CD4-positive, alpha-beta memory T cell (primary cell): Measurements from ENCODE around the gene LTBP1. TPM values are rescaled to one million over a fixed set of nuclear protein-coding genes. Genes with fewer than 3 reads are reported as not detected.

ENCODE experiments used
- CTCF ChIA-PET: fragments of 350-600 bp; sonication (Branson Sonifier 250); formaldehyde crosslinking; loops from one replicate; lab custom pipeline; 2021; ENCODE audit warnings: inconsistent platforms; ENCODE audit not compliant: partially characterized antibody; lab: Charles Lee
- POLR2A ChIA-PET: fragments of 350-600 bp; sonication (Branson Sonifier 250); formaldehyde crosslinking; loops from one replicate; lab custom pipeline; 2021; ENCODE audit not compliant: partially characterized antibody; lab: Charles Lee
- DNase-seq, 5 donors: peaks; one replicate each; pipeline versions ENCODE4 v3.0.0 to v3.0.0-alpha.2; 2020 to 2022; ENCODE audit warnings: mixed read lengths in 1 of 5
- H3K27ac ChIP-seq: one replicate; pipeline ENCODE4 v1.7.0; 2013; ENCODE audit warnings: low read depth, low read length
- H3K27me3 ChIP-seq: 2 replicates; pipeline ENCODE4 v1.7.0; 2013; ENCODE audit warnings: mild to moderate bottlenecking, low read length, moderate library complexity; ENCODE audit not compliant: insufficient read depth
- H3K36me3 ChIP-seq: 2 replicates; pipeline ENCODE4 v1.7.0; 2013; ENCODE audit warnings: mild to moderate bottlenecking, low read length, moderate library complexity; ENCODE audit not compliant: insufficient read depth
- H3K4me1 ChIP-seq: 2 replicates; pipeline ENCODE4 v1.7.0; 2013; ENCODE audit warnings: mild to moderate bottlenecking, low read length, moderate library complexity; ENCODE audit not compliant: insufficient read depth
- H3K4me3 ChIP-seq, 2 donors: one replicate each; pipeline ENCODE4 v1.7.0; 2013; ENCODE audit warnings: low read length in 2 of 2, mild to moderate bottlenecking in 1 of 2
- H3K9me3 ChIP-seq, 2 donors: one replicate each; pipeline ENCODE4 v1.7.0; 2013; ENCODE audit warnings: low read length in 2 of 2, control low read depth in 1 of 2; ENCODE audit not compliant: control insufficient read depth in 1 of 2
- H3K27ac Mint-ChIP-seq, 7 donors: one replicate each; pipeline ENCODE4 v1.8.0; 2020 to 2021; ENCODE audit warnings: mixed read lengths in 7 of 7, mild to moderate bottlenecking in 6 of 7, inconsistent platforms in 3 of 7, moderate library complexity in 3 of 7
- H3K27me3 Mint-ChIP-seq, 2 donors: one replicate each; pipeline ENCODE4 v1.8.0; 2020 to 2021; ENCODE audit warnings: mixed read lengths in 2 of 2
- H3K36me3 Mint-ChIP-seq, 2 donors: one replicate each; pipeline ENCODE4 v1.8.0; 2020 to 2021; ENCODE audit warnings: mixed read lengths in 2 of 2, inconsistent platforms in 1 of 2, mild to moderate bottlenecking in 1 of 2
- H3K4me1 Mint-ChIP-seq, 4 donors: one replicate each; pipeline ENCODE4 v1.8.0; 2020 to 2021; ENCODE audit warnings: mixed read lengths in 4 of 4, mild to moderate bottlenecking in 1 of 4
- H3K4me3 Mint-ChIP-seq, 8 donors: one replicate each; pipeline ENCODE4 v1.8.0; 2020 to 2021; ENCODE audit warnings: mixed read lengths in 8 of 8, mild to moderate bottlenecking in 7 of 8, moderate library complexity in 6 of 8, inconsistent platforms in 3 of 8
- H3K9me3 Mint-ChIP-seq, 8 donors: one replicate each; pipeline ENCODE4 v1.8.0; 2020 to 2021; ENCODE audit warnings: mixed read lengths in 8 of 8, mild to moderate bottlenecking in 5 of 8, inconsistent platforms in 3 of 8, moderate library complexity in 1 of 8
- intact Hi-C: fragments of 100-400 bp; cut with micrococcal nuclease; formaldehyde crosslinking; loops from one replicate; pipeline ENCODE4 v1.15.1; 2023
- polyA plus RNA-seq, 2 donors: library from polyadenylated mRNA; unstranded; fragments of 300-500 nt; fragmentation: Illumina TruSeq; gene quantifications; one replicate each; pipeline ENCODE4 v1.2.3, GENCODE V29; 2021
- total RNA-seq, 2 experiments: library from RNA; stranded (reverse); gene quantifications; one replicate each; pipeline ENCODE4 v1.2.3, GENCODE V29; 2021

LTBP1 gene
- total and polyA plus RNA-seq, 4 experiments from 2014 or later, result 0.44 TPM; not detected in 3

DNA sequence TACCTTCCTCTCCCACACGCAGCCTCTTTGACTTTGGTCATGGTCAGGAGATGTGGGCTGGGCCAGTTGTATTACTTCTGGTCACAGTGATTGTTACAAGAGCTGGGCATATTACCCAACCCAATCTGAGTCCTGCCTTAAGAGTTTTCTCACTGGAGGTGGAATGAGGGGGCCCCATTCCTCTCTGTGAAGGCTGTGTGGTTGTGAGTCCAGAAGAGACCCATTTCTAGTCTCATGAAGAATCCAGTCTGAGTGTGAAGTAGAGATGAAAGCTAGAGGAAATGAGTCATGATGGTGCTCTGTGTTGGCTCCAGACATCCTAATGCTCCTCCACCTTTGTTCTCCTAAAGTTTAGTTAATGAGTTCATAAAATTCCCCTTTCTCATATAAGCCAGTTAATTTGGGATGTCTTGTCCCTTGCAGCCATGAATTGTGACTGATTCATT, 478.9 kb downstream of the LTBP1 start:
- Histone ChIP-seq H3K36me3 (no peaks in the 10 kb centered on the region), H3K9me3 (no peaks in the 10 kb centered on the region), H3K27ac (no peak overlapping the region), H3K4me1 (no peaks in the 10 kb centered on the region), H3K4me3 (no peak overlapping the region), H3K27me3 (no peaks in the 10 kb centered on the region)
- CTCF ChIA-PET, result no interaction called here
- DNase-seq, result no peak
- Mint-ChIP-seq H3K9me3 (peaks cover 0 to 2% (median 0%) of the 10 kb centered on the region in 8 donors), H3K4me3 (no peak overlapping the region), H3K36me3 (no peaks in the 10 kb centered on the region), H3K27me3 (peaks cover 0 to 2% of the 10 kb centered on the region in 2 donors), H3K27ac (no peak overlapping the region), H3K4me1 (no peaks in the 10 kb centered on the region)
- POLR2A ChIA-PET, result no interaction called here
- intact Hi-C loops, result no loop called here

DNA sequence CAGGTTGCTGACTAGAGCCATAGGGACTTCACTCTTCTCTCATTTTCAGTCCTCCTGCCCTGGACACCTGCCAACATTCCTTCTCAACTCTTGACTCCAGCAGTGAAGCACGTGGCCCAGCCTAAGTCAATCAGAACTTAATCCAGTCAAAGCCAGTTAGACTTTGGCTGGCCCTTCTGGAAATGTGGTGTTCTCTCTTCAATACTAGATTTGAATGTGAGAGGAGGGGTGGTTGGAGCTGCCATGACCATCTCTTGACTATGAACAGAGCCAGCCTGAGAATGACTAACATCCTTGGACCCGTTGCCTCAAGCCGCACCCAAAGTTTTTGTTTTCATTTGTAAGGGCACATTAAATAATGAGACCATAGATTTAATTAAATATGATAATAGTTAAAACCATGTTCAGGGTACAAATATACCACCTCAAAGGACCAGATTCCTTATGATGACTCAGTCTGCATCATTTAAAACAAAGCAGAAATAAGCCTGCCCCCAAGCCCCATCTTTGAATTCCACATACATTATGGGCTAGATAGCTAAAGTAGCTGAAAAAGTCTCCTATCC, 480.0 kb downstream of the LTBP1 start:
- ChIA-PET POLR2A (no interaction called here), CTCF (no interaction called here)
- no peak overlapping the region for H3K27ac ChIP-seq
- Mint-ChIP-seq H3K4me1 (no peaks in the 10 kb centered on the region), H3K4me3 (no peak overlapping the region), H3K27ac (no peak overlapping the region), H3K27me3 (peaks cover 1 to 5% of the 10 kb centered on the region in 2 donors), H3K36me3 (no peaks in the 10 kb centered on the region), H3K9me3 (peaks cover 0 to 2% (median 0%) of the 10 kb centered on the region in 8 donors)
- no peak for DNase-seq
- no peaks in the 10 kb centered on the region for H3K4me1 ChIP-seq
- intact Hi-C loops, result no loop called here
- no peaks in the 10 kb centered on the region for H3K27me3 ChIP-seq
- no peaks in the 10 kb centered on the region for H3K9me3 ChIP-seq
- no peak overlapping the region for H3K4me3 ChIP-seq
- H3K36me3 ChIP-seq, result no peaks in the 10 kb centered on the region

- Histone ChIP-seq H3K27me3 (no peaks in the 10 kb centered on the region), H3K27ac (no peak overlapping the region), H3K4me1 (no peaks in the 10 kb centered on the region), H3K4me3 (no peak overlapping the region), H3K9me3 (no peaks in the 10 kb centered on the region), H3K36me3 (no peaks in the 10 kb centered on the region)
- Mint-ChIP-seq H3K4me3 (no peak overlapping the region), H3K27me3 (peaks cover 6 to 7% of the 10 kb centered on the region in 2 donors), H3K27ac (no peak overlapping the region), H3K36me3 (no peaks in the 10 kb centered on the region), H3K4me1 (no peaks in the 10 kb centered on the region), H3K9me3 (peaks cover 0 to 2% (median 0%) of the 10 kb centered on the region in 8 donors)
- ChIA-PET POLR2A (no interaction called here), CTCF (no interaction called here)
- no peak for DNase-seq
- intact Hi-C loops, result no loop called here
These were observed 483.3 kb downstream of the LTBP1 start for GRCh38 chr2:33430077-33430476.

- H3K36me3 Mint-ChIP-seq, result no peaks in the 10 kb centered on the region
- peaks cover 0 to under 1% (median 0%) of the 10 kb centered on the region in 8 donors for H3K9me3 Mint-ChIP-seq
- H3K4me3 ChIP-seq, result no peak overlapping the region
- H3K27ac Mint-ChIP-seq, result no peak overlapping the region
- ChIA-PET POLR2A (no interaction called here), CTCF (interaction anchor here (0.6 kb wide), 1 partner anchor 381 kb away, joined by 3 read pairs; no protein-coding TSS in a partner anchor)
- no peak for DNase-seq
- intact Hi-C loops, result no loop called here
- H3K27ac ChIP-seq, result no peak overlapping the region
- H3K27me3 Mint-ChIP-seq, result peaks cover 6 to 7% of the 10 kb centered on the region in 2 donors
- no peaks in the 10 kb centered on the region for H3K36me3 ChIP-seq
- H3K9me3 ChIP-seq, result no peaks in the 10 kb centered on the region
- no peaks in the 10 kb centered on the region for H3K4me1 Mint-ChIP-seq
- no peaks in the 10 kb centered on the region for H3K27me3 ChIP-seq
- H3K4me1 ChIP-seq, result no peaks in the 10 kb centered on the region
- H3K4me3 Mint-ChIP-seq, result no peak overlapping the region
These were observed 484.1 kb downstream of the LTBP1 start for GRCh38 chr2:33430856-33431255.

DNA sequence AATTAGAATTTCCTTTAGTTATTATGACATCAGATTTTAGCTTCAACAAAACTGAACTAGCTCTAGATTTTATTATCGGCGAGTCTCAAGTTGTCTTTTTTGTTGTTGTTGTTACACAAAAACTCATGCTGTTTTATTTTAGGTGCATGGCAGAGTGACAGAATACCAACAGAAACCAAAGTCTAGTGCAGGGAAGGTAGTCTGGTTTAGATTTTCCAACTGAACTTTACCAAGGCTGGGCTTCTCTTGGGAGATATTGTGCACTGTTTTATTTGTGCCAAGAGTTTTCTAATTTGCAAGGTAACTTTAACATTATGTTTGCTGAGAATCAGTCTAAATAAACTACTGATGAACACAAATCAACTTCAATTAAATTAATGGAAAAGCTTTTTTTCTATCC, 486.1 kb downstream of the LTBP1 start:
- no peaks in the 10 kb centered on the region for H3K36me3 ChIP-seq
- H3K4me3 ChIP-seq, result no peak overlapping the region
- peaks cover 4% of the 10 kb centered on the region for H3K27me3 ChIP-seq
- Mint-ChIP-seq H3K27me3 (peaks cover 6 to 10% of the 10 kb centered on the region in 2 donors), H3K9me3 (no peaks in the 10 kb centered on the region), H3K27ac (no peak overlapping the region), H3K4me3 (no peak overlapping the region), H3K4me1 (no peaks in the 10 kb centered on the region), H3K36me3 (no peaks in the 10 kb centered on the region)
- CTCF ChIA-PET, result interaction anchor here (0.7 to 1.4 kb wide), 3 partner anchors 11 to 150 kb away, joined by 3 read pairs; no protein-coding TSS in a partner anchor
- POLR2A ChIA-PET, result no interaction called here
- intact Hi-C loops, result no loop called here
- no peak for DNase-seq
- no peaks in the 10 kb centered on the region for H3K9me3 ChIP-seq
- H3K4me1 ChIP-seq, result no peaks in the 10 kb centered on the region
- H3K27ac ChIP-seq, result no peak overlapping the region

GRCh38 chr2:33433279-33434235, 486.8 kb downstream of the LTBP1 start:
- no peak for DNase-seq
- Mint-ChIP-seq H3K4me1 (no peaks in the 10 kb centered on the region), H3K4me3 (no peak overlapping the region), H3K36me3 (no peaks in the 10 kb centered on the region), H3K9me3 (no peaks in the 10 kb centered on the region), H3K27me3 (peaks cover 6 to 10% of the 10 kb centered on the region in 2 donors), H3K27ac (no peak overlapping the region)
- Histone ChIP-seq H3K4me3 (no peak overlapping the region), H3K36me3 (no peaks in the 10 kb centered on the region), H3K27ac (no peak overlapping the region), H3K4me1 (no peaks in the 10 kb centered on the region), H3K27me3 (peaks cover 4% of the 10 kb centered on the region), H3K9me3 (no peaks in the 10 kb centered on the region)
- POLR2A ChIA-PET, result no interaction called here
- CTCF ChIA-PET, result interaction anchor here (0.7 to 1.4 kb wide), 2 partner anchors 10 to 38 kb away, joined by 3 read pairs; no protein-coding TSS in a partner anchor
- intact Hi-C loops, result no loop called here

GRCh38 chr2:33435518-33435917, 488.8 kb downstream of the LTBP1 start:
- no peak overlapping the region for H3K4me3 ChIP-seq
- H3K27me3 Mint-ChIP-seq, result peaks cover 10 to 11% of the 10 kb centered on the region in 2 donors
- H3K9me3 Mint-ChIP-seq, result no peaks in the 10 kb centered on the region
- H3K36me3 Mint-ChIP-seq, result no peaks in the 10 kb centered on the region
- DNase-seq, result no peak
- peaks cover 4% of the 10 kb centered on the region for H3K27me3 ChIP-seq
- H3K4me1 Mint-ChIP-seq, result no peaks in the 10 kb centered on the region
- no peak overlapping the region for H3K27ac ChIP-seq
- no peak overlapping the region for H3K27ac Mint-ChIP-seq
- H3K4me1 ChIP-seq, result no peaks in the 10 kb centered on the region
- intact Hi-C loops, result no loop called here
- H3K36me3 ChIP-seq, result no peaks in the 10 kb centered on the region
- no peak overlapping the region for H3K4me3 Mint-ChIP-seq
- ChIA-PET POLR2A (no interaction called here), CTCF (no interaction called here)
- H3K9me3 ChIP-seq, result no peaks in the 10 kb centered on the region
